Vagina (tissue), 2 donors: ENCODE measurements around the gene IL36B.

Experiments
- POLR2A ChIP-seq, 2 donors: fragments of 450-650 bp; IDR thresholded peaks; one replicate each; pipeline ENCODE4 v1.6.1; 2017; ENCODE audit warnings: antibody characterized with exemption in 2 of 2, mild to moderate bottlenecking in 2 of 2, moderate library complexity in 2 of 2
- TF ChIP-seq, protein P1 (sequence below), 3 experiments: fragments of 450-650 bp in 2 of 3; fragments of 200-600 bp in 1 of 3; sonication (generic) in 1 of 3; IDR thresholded peaks; one replicate each; pipeline ENCODE4 v1.5.1; 2017 to 2019; ENCODE audit warnings: antibody characterized with exemption in 3 of 3, mild to moderate bottlenecking in 2 of 3, moderate library complexity in 2 of 3

- TF ChIP-seq, protein P1, sequence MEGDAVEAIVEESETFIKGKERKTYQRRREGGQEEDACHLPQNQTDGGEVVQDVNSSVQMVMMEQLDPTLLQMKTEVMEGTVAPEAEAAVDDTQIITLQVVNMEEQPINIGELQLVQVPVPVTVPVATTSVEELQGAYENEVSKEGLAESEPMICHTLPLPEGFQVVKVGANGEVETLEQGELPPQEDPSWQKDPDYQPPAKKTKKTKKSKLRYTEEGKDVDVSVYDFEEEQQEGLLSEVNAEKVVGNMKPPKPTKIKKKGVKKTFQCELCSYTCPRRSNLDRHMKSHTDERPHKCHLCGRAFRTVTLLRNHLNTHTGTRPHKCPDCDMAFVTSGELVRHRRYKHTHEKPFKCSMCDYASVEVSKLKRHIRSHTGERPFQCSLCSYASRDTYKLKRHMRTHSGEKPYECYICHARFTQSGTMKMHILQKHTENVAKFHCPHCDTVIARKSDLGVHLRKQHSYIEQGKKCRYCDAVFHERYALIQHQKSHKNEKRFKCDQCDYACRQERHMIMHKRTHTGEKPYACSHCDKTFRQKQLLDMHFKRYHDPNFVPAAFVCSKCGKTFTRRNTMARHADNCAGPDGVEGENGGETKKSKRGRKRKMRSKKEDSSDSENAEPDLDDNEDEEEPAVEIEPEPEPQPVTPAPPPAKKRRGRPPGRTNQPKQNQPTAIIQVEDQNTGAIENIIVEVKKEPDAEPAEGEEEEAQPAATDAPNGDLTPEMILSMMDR (IDR thresholded peaks at IDR 0.05): no peak
- no peak for TF ChIP-seq POLR2A (IDR thresholded peaks at IDR 0.05)
Observed at GRCh38 chr2:113010088-113010487, 42.6 kb downstream of the IL36B start.
